Hepatocyte (in vitro differentiated cells): ENCODE measurements around the gene CATSPER4.

Experiments used
- EZH2 ChIP-seq: fragments of 200-600 bp; sonication (generic); IDR thresholded peaks from 2 replicates; pipeline ENCODE4 v1.6.1; 2016; ENCODE audit warnings: antibody characterized with exemption, mild to moderate bottlenecking, borderline replicate concordance
- EZH2phosphoT487 ChIP-seq: fragments of 200-600 bp; sonication (generic); IDR thresholded peaks from one replicate; pipeline ENCODE4 v1.6.1; 2018; ENCODE audit warnings: antibody characterized with exemption, mild to moderate bottlenecking, low read depth, moderate library complexity; ENCODE audit not compliant: unreplicated experiment, severe bottlenecking
- TF ChIP-seq, protein P1 (sequence below): fragments of 200-600 bp; sonication (generic); IDR thresholded peaks from 2 replicates; pipeline ENCODE4 v1.5.1; 2016; ENCODE audit warnings: antibody characterized with exemption, mild to moderate bottlenecking; ENCODE audit not compliant: poor library complexity

DNA sequence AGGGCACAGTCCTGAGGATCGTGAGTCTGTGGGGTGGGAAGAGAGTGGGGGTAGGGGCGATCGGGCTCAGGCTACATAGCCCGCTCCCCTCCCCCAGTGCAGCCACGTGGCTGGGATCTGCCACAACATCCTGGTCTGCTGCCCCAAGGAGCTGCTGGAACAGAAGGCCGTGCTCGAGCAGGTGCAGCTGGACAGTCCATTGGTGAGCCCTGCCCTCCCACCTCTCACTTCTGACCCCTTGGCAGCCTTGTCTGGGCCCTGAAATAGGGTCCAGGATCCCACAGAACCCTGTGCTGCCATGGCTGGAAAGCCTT lies 8.1 kb upstream of the CATSPER4 start:
- TF ChIP-seq, protein P1, sequence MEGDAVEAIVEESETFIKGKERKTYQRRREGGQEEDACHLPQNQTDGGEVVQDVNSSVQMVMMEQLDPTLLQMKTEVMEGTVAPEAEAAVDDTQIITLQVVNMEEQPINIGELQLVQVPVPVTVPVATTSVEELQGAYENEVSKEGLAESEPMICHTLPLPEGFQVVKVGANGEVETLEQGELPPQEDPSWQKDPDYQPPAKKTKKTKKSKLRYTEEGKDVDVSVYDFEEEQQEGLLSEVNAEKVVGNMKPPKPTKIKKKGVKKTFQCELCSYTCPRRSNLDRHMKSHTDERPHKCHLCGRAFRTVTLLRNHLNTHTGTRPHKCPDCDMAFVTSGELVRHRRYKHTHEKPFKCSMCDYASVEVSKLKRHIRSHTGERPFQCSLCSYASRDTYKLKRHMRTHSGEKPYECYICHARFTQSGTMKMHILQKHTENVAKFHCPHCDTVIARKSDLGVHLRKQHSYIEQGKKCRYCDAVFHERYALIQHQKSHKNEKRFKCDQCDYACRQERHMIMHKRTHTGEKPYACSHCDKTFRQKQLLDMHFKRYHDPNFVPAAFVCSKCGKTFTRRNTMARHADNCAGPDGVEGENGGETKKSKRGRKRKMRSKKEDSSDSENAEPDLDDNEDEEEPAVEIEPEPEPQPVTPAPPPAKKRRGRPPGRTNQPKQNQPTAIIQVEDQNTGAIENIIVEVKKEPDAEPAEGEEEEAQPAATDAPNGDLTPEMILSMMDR, result no peak
- TF ChIP-seq EZH2 (no peak), EZH2phosphoT487 (no peak)
